Activated CD4-positive, alpha-beta T cell treated with anti-CD3 and anti-CD28 coated beads, Interleukin-2, amount 50 U/mL, for 48 hours (primary cell): ENCODE results near the gene COA3.

ENCODE experiments used
- DNase-seq, 2 experiments: peaks; one replicate each; pipeline ENCODE4 v3.0.0-alpha.2; 2020

Gene COA3

GRCh38 chr17:42817866-42818265 lies 19.4 kb upstream of the COA3 start:
- no peak for DNase-seq

GRCh38 chr17:42814633-42815399 lies 16.3 kb upstream of the COA3 start:
- no peak for DNase-seq

GRCh38 chr17:42809250-42809649 lies 10.7 kb upstream of the COA3 start:
- no peak for DNase-seq

GRCh38 chr17:42806249-42806648 lies 7.7 kb upstream of the COA3 start:
- no peak for DNase-seq

- DNase-seq = no peak
Observed at GRCh38 chr17:42804918-42805367, 6.4 kb upstream of the COA3 start.

- DNase-seq = no peak
Observed at GRCh38 chr17:42803074-42803883, 4.8 kb upstream of the COA3 start.

GRCh38 chr17:42798011-42798382 lies 507 bp downstream of the COA3 start:
- DNase-seq = no peak

- no peak for DNase-seq
Observed at GRCh38 chr17:42797067-42798007, 1.2 kb downstream of the COA3 start.

- no peak for DNase-seq
Observed at GRCh38 chr17:42796066-42796758, 2.3 kb downstream of the COA3 start.

- DNase-seq = no peak
Observed at GRCh38 chr17:42795465-42795864, 3.0 kb downstream of the COA3 start.

GRCh38 chr17:42795061-42795460 lies 3.4 kb downstream of the COA3 start:
- no peak for DNase-seq

GRCh38 chr17:42792545-42792944 lies 6.0 kb downstream of the COA3 start:
- no peak for DNase-seq

GRCh38 chr17:42791948-42792347 lies 6.6 kb downstream of the COA3 start:
- DNase-seq = no peak

- no peak for DNase-seq
Observed at GRCh38 chr17:42787266-42787665, 11.2 kb downstream of the COA3 start.

GRCh38 chr17:42784811-42785592 lies 13.5 kb downstream of the COA3 start:
- DNase-seq = no peak

- DNase-seq = no peak
Observed at GRCh38 chr17:42784409-42784808, 14.1 kb downstream of the COA3 start.

GRCh38 chr17:42783791-42784138 lies 14.7 kb downstream of the COA3 start:
- no peak for DNase-seq

- no peak for DNase-seq
Observed at GRCh38 chr17:42783062-42783790, 15.3 kb downstream of the COA3 start.

GRCh38 chr17:42782166-42783061 lies 16.1 kb downstream of the COA3 start:
- DNase-seq = no peak

GRCh38 chr17:42781639-42782165 lies 16.8 kb downstream of the COA3 start:
- DNase-seq = no peak
